Right hindlimb (tissue), 1 donor: Measurements from ENCODE around the gene PDE1C.
A peak's percentile ranks its signal among the peaks of the same experiment; 100 is the strongest.

Experiments used
- DNase-seq: peaks from one replicate; pipeline ENCODE4 v3.0.0-alpha.2; 2018

The PDE1C gene

GRCh38 chr7:31758755-31759154 is 311.5 kb downstream of the PDE1C start:
- no peak for DNase-seq

GRCh38 chr7:31751726-31752125 is 318.5 kb downstream of the PDE1C start:
- DNase-seq, result no peak

- DNase-seq, result no peak
Measured at GRCh38 chr7:31748084-31748483, 322.1 kb downstream of the PDE1C start.

GRCh38 chr7:31747553-31747952 is 322.7 kb downstream of the PDE1C start:
- no peak for DNase-seq

DNA sequence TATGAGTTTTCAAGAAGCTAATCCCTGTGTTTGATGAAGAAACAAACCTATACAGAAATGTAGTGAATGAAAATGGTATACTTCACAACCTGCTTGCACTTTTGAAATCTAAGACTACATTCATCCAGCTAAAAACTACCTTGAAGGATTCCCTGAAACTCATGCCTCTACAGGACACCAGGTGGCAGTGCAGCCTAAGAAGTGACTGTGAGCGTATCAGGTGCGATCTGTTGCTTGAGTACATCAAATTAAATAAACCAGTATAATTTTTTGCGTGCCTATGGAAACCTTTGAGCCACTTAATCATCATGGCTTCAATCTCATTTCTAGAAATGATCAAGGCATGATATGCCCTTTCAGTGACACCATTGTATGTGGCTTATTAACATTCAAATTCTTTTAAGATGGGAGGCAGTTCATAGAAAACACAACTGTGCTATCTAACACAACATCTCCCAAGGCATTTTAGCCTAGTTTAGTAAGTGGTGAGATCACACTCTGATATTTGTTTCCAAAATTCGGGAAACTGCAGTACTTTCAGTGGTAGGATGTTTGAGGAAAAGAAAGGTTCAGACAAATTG is 325.8 kb downstream of the PDE1C start:
- peak; percentile 68 for DNase-seq

DNA sequence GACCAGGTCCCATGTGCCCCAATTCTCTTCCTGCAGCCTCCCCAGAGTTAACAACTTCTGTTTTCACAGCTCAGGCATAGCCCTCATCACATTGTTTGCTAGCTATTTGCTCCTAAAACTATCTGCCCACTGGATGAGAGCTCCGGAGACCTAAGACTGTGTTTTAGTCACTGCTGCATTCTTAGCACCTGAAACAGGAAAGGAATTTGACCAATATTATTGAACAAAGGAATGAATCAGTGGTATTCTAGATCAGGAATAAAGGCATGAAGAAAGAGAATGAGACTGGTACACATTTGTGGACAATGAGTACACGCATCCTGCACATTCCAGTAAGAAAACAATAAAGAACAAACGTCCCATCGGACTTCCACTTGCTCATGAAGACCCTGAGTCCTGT is 328.4 kb downstream of the PDE1C start:
- no peak for DNase-seq

- peak; percentile 72 for DNase-seq
Measured at GRCh38 chr7:31735991-31736982, 333.9 kb downstream of the PDE1C start.

DNA sequence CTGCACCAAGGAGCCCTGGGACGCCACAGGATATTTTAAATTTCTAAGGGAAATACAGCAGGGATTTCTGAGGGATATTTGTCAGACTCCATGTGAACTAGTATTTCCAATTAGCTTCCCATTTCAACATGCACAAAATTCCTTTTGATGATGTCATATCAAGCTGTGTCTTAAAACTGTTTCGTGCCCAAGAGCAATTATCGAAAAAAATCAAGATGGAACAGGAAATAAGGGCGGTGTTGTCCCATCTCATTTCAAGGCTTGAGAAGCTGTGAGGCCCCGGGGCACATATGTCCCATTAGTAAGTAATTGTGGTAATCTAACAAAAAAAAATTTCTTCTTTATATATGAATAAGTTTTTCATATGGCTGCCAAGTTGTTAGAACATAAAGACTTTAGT is 335.8 kb downstream of the PDE1C start:
- no peak for DNase-seq

DNA sequence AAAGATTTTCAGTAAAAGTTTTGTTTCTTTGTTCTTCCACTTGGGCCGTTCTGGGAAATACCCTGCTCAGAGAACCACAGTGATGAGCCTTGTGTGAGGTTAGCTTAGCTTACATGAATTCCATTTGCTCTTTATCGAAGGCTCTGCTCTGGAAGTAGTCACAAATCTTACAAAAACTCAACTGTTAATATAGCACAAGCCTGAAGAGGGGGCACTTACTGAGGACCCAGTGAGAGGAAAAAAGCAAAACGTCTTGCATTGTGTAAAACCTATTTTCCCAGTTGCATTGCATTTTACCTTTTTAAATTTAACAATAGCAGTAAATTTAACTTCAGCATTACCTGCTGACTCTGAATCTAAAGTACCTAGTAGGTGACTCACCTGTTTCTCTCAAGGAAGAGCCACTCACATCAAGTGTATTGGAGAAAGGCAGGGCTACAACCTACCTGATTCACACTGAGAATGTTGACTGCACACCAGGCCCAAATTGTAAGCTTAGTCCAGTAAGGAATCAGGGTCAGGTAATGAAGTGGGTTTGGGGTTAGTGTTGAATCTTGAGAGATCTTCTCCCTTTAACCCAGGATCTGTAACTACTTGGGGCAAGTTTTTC is 340.9 kb downstream of the PDE1C start:
- DNase-seq, result no peak

- no peak for DNase-seq
Measured at GRCh38 chr7:31724696-31725095, 345.5 kb downstream of the PDE1C start.

GRCh38 chr7:31720366-31720765 is 349.8 kb downstream of the PDE1C start:
- DNase-seq, result no peak

- DNase-seq, result no peak
Measured at GRCh38 chr7:31716355-31716754, 353.9 kb downstream of the PDE1C start.

DNA sequence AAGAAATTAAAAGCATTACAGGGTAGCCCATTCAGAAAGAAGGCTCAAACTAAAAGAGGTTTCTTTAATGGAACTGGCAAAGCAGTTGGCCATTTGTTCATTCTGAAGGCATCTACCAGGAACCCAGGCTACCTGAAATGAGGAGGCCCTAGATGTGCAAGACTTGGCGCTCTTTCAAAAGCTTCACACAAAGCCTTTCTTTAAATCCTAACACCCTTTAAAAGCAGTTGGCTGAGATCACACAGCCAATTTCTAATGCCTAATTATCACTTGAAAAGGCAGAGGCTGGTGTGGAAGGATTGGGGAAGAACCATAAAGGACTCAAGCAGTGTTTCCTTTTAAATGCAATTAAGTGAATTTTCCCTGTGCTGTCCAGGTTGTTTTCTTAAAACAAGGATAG is 360.0 kb downstream of the PDE1C start:
- DNase-seq, result no peak

DNA sequence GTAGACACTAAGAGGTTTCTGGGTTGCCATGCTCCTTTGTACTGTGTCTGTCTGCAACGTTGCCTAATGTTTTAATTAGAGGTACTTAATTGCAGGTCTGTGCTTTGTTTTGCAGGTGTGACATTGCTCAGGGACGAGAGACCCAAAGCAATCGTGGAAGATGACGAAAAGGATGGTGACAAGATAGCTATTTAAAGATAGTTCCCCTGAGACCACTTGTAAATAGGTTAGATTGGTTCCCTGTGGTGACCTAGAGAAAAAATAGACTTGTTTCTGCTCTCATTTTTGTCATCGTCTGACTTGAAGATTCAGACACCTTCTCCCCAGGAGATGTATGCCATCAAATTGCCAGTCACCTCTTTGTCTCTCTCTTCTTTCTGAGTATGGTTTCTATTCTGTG is 363.1 kb downstream of the PDE1C start:
- no peak for DNase-seq

GRCh38 chr7:31705377-31705776 is 364.8 kb downstream of the PDE1C start:
- DNase-seq, result no peak

- no peak for DNase-seq
Measured at GRCh38 chr7:31702354-31702753, 367.9 kb downstream of the PDE1C start.
